ENCODE results near the gene GUCY1A1.

Gene GUCY1A1

DNA sequence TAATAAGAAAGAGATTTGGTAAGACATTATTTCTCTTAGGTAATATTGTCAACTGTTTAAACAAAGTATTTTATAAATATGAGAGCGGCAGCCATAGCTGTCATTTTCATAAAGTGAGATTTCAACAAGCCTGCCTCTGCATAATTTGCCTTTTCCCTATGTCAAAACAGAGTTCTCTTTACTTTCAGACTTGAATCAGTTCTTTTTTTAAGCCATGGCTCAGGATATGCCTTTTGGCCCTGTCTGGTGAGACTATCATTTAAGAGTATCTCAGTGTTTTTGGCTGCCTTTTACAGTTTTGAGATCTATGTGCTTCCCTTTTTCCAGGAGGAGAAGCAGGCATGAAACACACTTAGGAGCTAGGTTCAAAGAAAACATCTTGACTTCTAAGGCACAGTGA, 7.5 kb upstream of the GUCY1A1 start:
- no peak for DNase-seq

GRCh38 chr4:155660436-155660835, 6.2 kb upstream of the GUCY1A1 start:
- DNase-seq: no peak

- DNase-seq: no peak
Observed at GRCh38 chr4:155665054-155665453, 1.6 kb upstream of the GUCY1A1 start.

DNA sequence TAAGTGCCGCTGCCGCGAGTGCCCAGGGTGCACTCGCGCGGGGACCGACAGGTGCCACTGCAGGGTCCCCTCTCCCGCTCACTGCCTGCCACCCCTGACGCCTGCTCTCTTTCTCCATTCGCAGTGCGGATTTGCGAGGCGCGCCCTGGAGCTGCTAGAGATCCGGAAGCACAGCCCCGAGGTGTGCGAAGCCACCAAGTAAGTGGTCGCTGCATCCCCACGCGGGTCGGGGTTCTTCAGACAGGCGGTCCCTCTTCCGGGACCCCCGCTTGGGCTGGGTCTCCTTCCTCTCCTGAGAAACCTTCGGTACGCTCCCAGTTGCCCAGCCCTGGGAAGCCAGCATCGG, 547 bp downstream of the GUCY1A1 start:
- DNase-seq: peak; percentile 35

- DNase-seq: no peak
Observed at GRCh38 chr4:155667568-155668511, 1.2 kb downstream of the GUCY1A1 start.

- no peak for DNase-seq
Observed at GRCh38 chr4:155668707-155669220, 2.1 kb downstream of the GUCY1A1 start.

DNA sequence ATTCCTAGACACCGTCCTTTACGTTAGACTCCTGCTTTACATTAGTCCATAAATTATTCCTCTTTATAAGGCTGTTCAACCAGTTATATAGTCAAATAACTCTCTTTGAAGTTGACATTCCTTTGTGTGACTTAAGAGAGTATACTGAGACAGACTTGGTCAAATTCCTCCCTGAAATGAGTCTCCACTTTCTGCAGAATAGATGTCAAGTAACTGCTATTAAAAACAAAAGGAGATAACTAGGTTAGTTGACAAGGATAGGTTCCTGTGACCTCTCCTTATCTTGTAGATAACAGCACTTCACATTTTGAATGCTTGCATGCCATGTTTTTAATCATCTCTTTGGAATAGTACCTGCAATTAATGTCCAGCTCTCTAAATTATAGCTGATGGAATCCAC, 5.7 kb downstream of the GUCY1A1 start:
- no peak for DNase-seq

DNA sequence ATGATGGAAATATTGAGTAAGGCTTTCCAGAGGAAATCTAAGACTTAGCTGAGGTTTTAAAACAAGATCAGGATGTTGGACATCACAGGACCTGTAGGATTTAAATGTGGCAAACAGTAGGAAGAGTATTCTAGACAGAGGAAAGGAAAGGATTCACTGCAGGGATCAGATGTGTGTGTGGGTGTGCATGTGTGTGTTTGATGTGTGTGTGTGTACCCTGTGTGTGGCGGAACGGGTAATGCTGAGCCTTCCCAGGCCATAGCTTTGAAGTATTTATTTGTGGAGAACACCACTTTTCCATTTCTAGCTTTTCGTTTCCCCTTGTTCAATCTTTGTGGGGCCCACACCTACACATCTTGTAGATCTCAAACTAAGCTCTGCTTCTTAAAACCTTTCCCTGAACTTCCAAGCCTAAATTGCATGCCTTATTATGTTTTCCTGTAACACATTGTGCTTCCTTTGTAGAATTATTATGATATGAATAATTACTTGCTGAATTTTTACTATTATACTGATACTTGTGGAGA, 6.9 kb downstream of the GUCY1A1 start:
- no peak for DNase-seq

DNA sequence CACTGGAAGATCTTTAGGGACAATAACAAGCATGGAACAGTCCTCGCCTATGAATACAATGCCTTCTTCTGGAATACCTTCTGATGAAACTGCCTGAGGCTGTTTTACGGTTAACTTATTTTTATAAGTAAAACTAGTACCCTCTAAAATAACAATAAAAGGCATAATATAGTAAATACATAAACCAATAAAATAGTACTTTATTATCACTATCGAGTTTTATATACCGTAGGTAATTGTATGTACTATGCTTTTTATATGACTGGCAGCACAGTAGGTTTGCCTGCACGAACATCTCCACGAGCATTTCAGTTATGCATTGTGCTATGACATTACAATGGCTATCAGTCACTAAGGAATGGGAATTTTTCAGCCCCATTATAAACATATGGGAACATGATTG, 8.0 kb downstream of the GUCY1A1 start:
- no peak for DNase-seq

GRCh38 chr4:155675709-155676429, 9.2 kb downstream of the GUCY1A1 start:
- no peak for DNase-seq

DNA sequence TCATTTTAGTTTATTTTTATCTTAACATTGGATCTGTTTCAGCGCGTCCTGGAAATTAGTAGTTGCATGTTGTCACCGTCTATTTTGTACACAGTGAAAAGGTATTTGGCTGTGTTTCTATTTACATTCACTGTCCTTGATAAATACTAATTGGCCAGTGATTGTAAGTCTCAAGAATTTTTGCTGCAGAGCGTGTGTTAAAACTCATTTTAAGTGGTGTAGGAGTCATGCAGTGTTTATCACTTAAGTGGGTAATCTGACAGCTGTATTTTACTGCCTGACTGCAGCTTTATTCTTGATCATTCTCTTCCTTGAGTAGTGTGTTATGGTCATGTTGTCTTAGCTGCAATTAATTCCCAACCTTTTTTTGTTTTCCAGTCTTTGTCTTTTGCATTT, 9.8 kb downstream of the GUCY1A1 start:
- DNase-seq: no peak

DNA sequence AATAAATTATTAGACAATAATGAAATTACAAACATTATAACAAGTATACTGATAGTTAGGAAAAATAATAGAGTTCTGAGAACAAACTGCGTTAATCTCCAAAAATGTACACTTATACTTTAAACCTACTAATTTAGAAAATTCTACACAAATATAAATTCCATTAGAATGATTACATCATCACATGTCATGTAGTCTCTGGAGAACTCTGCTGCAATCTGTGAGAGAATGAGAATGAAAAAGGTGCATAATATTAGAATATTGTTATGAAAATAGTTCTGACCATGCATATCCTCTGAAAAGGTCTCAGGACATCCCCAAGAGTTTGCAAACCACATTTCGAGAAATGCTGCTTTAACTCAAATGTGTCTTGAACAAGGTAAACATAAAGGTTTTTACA, 11.4 kb downstream of the GUCY1A1 start:
- DNase-seq: no peak

GRCh38 chr4:155679343-155679742, 12.7 kb downstream of the GUCY1A1 start:
- no peak for DNase-seq

DNA sequence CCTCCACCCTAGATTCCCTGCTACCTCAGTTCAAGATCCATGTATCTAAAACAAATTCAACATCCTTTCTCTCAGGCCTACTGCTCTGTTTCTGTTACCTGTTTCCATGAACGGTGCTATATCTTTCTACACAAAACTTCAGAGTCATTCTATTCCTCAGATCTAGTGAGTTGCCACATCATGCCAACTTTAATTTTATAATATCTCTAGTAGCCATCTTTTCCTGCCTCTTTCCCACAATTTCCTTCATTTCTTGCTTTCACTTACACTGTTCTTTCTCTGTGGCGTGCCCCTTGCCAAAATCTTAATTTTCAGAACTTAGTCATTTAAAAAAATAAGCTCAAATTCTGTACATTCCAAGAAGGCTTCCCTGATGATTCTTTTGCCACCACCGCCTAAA, 15.2 kb downstream of the GUCY1A1 start:
- no peak for DNase-seq

DNA sequence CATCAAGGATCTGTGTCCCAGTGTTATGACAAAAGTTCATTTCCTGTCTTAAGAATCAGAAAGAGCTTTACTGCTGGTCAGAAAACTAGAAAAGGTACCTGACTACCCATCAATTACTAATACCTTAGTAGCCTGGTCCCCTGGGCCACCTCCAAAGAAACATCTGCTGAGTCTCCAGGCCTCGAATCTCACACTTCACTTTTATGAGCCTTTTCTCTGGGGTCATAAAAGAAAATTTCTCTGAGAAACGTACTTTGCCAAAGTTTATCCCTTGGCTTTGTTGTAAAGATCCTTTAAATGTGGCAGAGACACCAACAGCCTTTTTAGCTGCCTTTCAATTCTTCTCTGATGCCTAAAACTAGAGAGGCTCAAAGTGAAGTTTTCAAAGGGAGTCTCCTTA, 17.8 kb downstream of the GUCY1A1 start:
- DNase-seq: no peak

- DNase-seq: no peak
Observed at GRCh38 chr4:155684892-155685541, 18.4 kb downstream of the GUCY1A1 start.

DNA sequence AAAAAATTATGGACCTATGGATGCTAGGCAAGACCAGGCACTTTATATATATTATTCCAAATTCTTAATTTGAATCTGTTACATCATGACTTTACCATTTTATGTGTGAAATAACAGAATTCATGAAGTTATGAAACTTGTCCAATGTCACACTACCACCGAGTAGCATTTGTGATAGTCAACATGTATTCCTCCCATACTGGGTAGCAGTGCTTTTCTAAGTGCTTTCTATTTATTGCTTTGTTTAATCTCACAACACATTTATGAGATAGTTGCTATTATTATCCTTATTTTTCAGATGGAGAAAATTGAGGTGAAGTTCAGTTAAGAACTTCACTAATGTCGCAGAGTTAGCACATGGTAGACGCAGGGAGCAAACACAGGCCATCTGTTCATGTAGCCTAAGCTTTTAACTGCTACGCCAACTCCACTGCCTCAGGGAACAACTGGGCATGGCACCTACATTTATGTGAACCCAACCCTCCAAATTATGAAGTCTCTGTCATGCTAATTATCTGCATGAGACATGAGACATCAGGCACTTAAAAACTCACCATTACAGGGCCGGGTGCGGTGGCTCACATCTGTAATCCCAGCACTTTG, 20.8 kb downstream of the GUCY1A1 start:
- DNase-seq: no peak

- DNase-seq: no peak
Observed at GRCh38 chr4:155688211-155688610, 21.6 kb downstream of the GUCY1A1 start.

GRCh38 chr4:155688860-155689259, 22.2 kb downstream of the GUCY1A1 start:
- no peak for DNase-seq

GRCh38 chr4:155690044-155690837, 23.6 kb downstream of the GUCY1A1 start:
- DNase-seq: no peak

DNA sequence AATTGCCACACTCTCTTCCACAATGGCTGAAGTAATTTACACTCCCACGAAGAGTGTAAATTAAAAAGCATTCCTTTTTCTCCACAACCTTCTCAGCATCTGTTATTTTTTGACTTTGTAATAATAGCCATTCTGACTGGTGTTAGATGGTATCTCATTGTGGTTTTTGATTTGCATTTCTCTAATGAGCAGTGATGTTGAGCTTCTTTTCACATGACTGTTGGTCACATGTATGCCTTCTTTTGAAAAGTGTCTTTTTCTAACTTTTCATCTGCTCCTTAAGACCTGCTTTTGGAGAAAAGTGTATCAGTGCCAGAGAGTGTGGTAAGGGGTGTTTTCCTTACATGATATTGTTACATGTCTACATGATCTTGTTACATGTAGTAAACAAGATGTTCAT, 25.7 kb downstream of the GUCY1A1 start:
- no peak for DNase-seq

Measured in cortex of kidney (tissue), 1 donor.